GM19099 (cell line): Measurements from ENCODE around the gene PSAP.

Experiments used
- POLR2A ChIP-seq: IDR thresholded peaks from 3 replicates; pipeline ENCODE4 v1.6.1; 2011; ENCODE audit warnings: low read depth; ENCODE audit not compliant: insufficient read length; ENCODE audit errors: extremely low read depth

The PSAP gene

DNA sequence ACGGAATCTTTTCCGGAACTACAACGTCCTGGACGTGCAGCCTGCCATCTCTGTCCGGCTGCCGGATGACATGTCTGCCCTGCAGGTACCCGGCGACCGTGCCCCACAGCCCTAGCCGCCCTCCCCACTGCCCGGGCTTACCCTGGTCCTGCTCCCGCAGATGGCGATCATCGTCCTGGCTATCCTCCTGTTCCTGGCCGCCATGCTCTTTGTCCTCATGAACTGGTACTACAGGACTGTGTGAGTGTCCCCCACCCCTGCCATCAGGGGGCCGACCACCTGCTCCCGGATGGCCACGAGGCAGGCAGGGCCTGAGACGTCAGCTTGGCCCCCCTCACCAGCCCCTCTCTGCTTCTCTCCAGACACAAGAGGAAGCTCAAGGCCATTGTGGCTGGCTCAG lies 39.7 kb downstream of the PSAP start:
- TF ChIP-seq POLR2A: no peak

DNA sequence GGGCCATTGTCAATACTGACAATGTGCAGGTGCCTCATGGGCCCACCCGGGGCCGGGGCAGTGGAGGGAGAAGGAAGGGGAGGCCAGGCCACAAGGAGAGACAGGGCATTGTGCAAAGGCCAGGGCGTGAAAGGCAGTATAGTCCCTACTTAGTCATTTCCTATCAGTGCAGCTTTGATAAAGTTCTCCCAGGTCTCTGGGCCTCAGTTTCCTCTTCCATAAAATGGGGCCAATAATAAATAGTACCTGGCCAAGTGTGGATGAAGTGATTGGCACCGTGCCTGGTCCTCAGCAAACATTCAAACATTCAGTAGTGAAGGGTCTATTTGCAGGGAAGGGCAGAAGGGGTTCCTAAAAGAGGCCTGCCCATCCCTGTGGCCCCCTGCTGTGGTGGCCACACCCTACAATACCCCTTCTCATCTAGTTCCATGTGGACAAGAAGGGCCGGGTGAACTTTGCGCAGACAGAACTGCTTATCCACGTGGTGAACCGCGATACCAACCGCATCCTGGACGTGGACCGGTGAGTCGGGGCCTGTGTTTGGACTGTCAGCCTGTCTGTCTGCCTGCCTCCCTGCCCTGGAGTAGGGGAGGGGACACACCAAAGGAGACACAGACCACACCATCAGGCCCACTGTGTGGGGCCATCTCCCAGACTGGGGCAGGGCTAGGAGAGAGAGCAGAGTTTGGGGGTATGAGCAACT lies 40.9 kb downstream of the PSAP start:
- TF ChIP-seq POLR2A: no peak

DNA sequence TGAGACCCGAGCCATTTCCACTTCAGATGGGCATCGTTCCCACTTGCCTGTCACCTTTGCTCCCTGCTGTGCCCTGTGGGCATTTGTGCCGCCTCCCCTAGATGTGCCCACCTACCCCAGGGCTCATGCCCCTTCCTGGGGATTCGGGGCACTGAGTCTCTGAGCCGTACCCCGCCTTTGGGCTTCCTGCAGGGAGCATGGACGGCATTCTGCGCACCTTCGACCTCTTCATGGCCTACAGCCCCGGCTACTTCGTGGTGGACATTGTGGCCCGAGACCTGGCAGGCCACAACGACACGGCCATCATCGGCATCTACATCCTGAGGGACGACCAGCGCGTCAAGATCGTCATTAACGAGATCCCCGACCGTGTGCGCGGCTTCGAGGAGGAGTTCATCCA lies 41.4 kb downstream of the PSAP start:
- no peak for TF ChIP-seq POLR2A

DNA sequence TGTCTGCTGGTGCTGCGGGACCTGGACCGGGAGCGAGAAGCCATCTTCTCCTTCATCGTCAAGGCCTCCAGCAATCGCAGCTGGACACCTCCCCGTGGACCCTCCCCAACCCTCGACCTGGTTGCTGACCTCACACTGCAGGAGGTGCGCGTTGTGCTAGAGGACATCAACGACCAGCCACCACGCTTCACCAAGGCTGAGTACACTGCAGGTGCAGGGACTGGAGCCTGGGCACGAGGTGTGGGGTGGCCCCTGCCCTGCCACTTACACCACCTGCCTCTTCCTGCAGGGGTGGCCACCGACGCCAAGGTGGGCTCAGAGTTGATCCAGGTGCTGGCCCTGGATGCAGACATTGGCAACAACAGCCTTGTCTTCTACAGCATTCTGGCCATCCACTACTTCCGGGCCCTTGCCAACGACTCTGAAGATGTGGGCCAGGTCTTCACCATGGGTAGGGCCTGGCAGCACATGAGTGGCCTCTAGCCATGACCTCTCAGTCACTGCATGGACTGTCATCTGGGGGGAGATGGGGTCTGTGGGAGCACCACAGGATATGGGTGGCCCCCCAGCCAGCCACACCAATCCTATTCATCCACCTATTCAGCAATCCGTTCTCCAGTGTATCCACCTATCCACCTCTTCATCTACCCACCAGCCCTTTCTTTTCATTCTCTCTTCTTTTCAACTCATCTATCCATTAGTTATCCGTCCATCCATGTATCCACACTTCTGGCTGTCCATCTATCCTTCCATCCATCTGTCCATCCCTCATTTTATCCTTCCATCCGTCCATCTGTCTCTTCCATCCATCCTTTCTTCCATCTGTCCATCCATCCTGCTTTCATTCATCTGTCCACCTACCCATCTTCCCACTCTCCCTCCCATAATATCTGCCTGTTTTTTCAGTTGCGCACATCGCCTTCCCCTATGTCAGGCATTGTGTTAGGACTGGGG lies 43.2 kb downstream of the PSAP start:
- no peak for TF ChIP-seq POLR2A

DNA sequence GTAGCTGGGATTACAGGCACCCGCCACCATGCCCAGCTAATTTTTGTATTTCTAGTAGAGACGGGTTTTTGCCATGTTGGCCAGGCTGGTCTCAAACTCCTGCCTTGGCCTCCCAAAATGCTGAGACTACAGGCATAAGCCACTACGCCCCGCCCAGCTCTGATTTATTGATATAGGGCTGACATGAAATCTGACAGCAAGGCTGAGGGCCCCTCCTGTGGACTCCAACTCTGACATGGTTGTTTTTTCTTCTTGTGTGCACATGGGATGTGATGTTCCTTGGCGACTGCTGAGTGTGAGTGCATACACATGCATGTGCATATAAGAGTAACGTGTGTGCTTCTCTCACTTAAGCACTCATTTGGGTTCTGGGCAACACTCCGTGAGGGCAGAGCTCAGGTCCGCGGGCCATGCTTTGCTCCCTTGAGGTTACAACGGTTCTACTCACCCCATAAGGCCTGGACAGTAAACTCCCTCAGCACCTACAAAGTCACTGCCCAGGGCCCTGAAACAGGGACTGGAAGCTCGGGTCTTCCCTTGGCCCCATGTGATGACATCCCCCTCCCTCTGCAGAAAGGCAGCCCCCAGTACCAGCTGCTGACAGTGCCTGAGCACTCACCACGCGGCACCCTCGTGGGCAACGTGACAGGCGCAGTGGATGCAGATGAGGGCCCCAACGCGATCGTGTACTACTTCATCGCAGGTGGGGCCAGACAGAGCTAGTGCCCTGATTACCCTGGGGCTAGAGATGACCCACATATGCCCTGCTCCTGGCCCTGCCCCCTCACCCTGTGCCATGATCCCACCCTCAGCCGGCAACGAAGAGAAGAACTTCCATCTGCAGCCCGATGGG lies 44.1 kb downstream of the PSAP start:
- TF ChIP-seq POLR2A: no peak

DNA sequence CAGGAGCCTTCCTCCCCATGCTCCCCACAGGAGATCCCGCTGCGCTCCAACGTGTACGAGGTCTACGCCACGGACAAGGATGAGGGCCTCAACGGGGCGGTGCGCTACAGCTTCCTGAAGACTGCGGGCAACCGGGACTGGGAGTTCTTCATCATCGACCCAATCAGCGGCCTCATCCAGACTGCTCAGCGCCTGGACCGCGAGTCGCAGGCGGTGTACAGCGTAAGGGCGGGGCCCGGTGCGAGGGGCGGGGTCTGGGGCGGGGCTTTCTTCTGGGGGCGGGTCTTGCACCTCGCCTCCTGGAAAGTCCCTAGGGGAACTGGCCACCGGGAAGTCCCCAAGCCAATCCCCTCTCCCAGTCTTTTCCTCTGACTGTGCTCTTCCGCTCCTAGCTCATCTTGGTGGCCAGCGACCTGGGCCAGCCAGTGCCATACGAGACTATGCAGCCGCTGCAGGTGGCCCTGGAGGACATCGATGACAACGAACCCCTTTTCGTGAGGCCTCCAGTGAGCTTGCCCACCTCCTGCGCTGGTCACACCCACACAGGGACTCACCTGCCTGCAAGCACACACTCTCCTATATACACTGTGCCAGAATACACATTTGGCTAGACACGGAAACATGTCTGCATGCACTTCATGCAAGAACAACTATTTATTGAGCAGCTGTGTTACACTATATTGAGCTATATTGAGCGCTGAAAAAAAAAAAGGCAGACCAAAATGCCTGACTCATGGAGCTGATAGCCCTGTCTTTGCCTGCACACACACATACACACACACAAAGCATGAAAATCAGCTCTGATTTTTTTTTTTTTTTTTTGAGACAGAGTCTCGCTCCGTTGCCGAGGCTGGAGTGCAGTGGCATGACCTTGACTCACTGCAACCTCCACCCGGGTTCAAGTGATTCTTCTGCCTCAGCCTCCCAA lies 45.0 kb downstream of the PSAP start:
- no peak for TF ChIP-seq POLR2A

DNA sequence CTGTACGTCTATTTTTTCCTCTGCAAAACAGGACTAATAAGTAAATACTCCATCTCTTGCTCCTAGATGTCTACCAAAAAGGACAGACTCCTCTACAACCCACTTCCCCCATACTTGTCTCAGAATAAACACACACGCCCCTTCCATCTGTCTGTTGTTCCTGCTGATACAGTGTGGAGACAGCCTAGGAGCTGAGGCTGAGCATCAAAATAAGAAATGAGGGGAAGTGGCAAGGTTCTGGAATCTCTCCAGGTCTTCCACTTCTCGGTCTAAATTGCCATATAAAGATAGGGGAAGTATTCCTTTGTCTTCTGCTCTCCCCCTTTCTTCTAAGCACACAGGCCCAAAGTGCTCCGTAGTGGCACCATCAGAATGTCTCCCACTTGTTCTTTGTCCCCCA lies 47.0 kb downstream of the PSAP start:
- TF ChIP-seq POLR2A: no peak

DNA sequence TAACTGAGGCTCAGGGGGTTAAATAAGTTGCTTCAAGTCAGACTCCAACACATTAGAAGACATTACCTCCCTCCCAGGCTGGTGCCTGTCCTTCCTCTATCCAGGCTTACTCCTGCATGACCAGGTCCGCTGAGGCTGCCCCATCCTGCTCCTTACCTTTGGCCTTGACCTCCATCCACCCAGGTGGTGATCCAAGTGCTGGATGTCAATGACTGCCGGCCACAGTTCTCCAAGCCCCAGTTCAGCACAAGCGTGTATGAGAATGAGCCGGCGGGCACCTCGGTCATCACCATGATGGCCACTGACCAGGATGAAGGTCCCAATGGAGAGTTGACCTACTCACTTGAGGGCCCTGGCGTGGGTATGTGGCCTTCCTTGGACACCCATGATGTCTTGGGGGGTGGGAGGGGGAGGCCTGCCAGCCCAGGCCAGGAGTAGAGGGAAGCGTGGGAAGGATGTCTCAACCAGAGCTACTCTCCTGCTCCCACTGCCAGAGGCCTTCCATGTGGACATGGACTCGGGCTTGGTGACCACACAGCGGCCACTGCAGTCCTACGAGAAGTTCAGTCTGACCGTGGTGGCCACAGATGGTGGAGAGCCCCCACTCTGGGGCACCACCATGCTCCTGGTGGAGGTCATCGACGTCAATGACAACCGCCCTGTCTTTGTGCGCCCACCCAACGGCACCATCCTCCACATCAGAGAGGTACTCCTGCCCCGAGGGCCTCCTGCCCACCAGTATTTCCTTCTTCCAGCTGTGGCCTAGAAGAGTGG lies 48.1 kb downstream of the PSAP start:
- TF ChIP-seq POLR2A: no peak

DNA sequence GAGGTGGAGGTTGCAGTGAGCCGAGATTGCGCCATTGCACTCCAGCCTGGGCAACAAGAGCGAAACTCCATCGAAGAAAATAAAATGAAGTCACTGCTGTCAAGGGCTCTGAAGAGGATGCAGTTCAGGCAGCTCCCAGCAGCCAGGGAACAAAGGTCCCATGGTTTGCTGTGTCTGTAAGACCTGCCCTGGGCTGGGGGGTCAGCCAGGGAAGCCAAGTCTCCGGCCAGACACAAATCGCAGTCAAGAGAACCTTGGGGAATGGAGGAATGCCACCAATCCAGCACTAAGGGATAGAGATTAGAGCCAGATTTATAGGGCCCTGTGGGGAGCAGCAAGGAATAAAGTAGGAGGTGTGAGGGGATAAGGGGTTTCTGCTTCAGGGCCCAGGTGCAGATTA lies 48.8 kb downstream of the PSAP start:
- no peak for TF ChIP-seq POLR2A

DNA sequence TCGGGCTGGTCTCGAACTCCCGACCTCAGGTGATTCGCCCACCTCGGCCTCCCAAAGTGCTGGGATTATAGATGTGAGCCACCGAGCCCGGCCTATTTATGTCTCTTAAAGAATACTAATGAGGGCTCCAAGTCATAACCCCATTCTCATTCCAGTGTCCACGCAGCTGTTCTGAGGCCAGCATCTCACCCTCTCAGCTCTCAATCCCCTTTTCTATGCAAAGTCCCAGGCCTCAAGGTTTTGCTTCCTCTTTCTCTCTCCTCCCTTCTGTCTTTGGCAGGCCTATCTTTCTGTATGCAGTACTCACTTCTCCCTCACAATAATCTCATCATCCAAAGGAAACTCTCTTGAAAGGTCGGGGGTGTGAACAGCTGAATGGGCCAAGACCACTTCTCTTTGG lies 49.7 kb downstream of the PSAP start:
- no peak for TF ChIP-seq POLR2A

DNA sequence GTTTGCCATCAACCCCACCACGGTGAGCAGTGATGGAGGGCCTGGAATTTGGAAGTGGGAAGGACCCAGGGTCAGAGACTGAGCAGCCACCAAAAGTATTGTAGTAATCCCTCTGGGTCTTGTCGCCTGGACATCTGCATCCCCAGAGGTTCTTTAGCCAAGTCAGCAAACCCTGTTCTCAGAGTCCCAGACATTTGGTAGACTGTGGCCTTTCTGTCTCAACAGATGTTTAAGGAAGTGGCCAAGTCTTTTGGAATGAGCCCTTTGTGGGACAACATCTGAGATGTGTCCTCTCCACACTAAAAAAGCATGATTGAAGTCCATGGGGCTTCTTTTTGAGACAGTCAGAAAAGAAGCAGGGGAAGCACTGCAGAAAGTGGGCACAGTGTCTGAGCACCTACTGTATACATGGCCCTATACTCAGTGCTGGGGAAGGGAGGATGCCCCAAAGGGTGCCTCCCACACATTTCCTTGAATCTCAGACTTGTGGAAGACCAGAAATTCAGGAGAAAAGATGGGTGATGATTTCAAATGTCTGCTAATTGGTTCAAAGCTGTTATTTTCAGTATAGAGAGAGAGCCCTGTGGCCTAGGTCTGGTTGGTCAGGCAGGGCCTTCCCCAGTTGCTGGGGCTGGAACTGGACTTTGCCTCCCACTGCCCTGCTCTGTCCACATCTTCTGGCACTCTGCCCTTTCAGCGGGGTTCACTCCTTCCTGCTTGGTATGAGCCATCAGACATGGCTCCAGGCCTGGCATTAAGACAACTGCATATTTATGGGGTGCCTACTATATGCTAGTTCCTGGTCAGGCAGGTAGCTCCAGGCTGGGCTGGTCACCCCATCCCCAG lies 51.2 kb downstream of the PSAP start:
- TF ChIP-seq POLR2A: no peak

DNA sequence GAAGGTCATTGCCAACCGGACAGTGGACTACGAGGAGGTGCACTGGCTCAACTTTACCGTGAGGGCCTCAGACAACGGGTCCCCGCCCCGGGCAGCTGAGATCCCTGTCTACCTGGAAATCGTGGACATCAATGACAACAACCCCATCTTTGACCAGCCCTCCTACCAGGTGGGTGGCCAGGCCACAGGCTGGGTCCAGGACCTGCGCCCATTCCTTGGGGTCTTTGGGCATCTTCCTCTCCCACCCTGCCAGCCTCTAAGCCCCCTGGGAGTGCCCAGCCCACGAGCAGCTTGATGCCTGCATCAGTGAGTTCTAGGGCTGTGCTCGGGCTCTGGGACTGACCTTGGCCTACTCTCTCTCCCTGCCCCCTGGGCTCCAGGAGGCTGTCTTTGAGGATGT lies 51.9 kb downstream of the PSAP start:
- TF ChIP-seq POLR2A: no peak

DNA sequence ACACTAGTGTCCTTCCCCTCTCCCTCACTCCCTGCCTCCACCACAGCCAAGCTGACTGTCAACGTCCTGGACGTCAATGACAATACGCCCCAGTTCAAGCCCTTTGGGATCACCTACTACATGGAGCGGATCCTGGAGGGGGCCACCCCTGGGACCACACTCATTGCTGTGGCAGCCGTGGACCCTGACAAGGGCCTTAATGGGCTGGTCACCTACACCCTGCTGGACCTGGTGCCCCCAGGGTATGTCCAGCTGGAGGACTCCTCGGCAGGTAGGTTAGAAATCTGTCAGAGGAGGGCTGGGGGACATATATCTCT lies 52.8 kb downstream of the PSAP start:
- no peak for TF ChIP-seq POLR2A
